SH-SY5Y (cell line): Measurements from ENCODE around the gene ADAMTS10.

ENCODE experiments used
- GATA2 ChIP-seq: IDR thresholded peaks from 2 replicates; pipeline ENCODE4 v1.6.1; 2011; ENCODE audit warnings: mild to moderate bottlenecking, low read depth, low read length
- GATA3 ChIP-seq: IDR thresholded peaks from 2 replicates; pipeline ENCODE4 v1.6.1; 2011; ENCODE audit warnings: low read depth, mild to moderate bottlenecking, low read length, moderate library complexity

DNA sequence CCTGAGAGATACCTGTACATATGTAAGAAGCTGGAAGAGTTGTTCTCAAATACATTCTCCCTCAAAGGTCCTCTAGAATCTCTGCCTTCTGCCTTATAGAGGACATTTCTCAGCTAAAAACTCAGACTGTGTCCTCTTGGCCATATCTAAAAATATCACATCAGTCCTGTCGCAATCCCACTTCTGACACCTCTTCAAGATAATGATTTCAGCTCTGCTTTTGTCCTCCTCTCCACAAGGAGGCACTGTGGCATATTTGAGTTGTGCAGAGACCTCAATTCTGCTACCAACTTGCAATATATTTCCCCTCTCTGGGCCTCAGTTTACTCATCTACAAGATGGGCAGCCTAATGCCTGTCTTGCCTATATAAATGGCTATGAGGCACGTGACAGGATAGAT, 16.6 kb downstream of the ADAMTS10 start:
- TF ChIP-seq GATA3, result no peak
- TF ChIP-seq GATA2, result no peak
